ENCODE results near the gene STXBP5. TPM values are rescaled to one million over a fixed set of nuclear protein-coding genes. Genes with fewer than 3 reads are reported as not detected.

STXBP5 gene
- total and polyA plus RNA-seq, 2 of the 13 experiments (the other 11 are each of a cell fraction or from before 2014, with no cell fraction given): 8.8 to 19.4 TPM

DNA sequence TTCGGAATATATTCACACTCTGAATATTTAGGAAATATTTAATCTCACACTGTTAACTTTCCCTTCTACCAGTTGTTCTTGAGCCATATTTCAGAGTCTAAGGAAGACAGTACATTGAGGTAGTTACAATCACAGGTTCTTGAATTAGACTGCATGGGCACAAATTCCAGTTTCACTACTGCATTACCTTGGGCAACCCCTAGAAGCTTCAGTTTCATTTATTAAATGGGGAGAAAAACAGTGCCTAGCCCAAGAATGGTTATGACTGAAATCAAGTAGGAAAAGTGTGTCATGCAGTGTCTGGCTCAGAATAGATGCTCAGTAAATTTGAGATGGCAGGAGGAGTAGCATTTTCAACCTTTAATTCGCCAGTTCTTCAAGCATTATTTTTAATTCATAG is 179.8 kb downstream of the STXBP5 start:
- H3K27me3 ChIP-seq (ENCODE audit: control insufficient read depth in 1 of 2, insufficient read depth in 2 of 2, low read length in 2 of 2): no peaks in the 10 kb centered on the region
- H2AFZ ChIP-seq (ENCODE audit: low read length): no peak overlapping the region
- peaks cover 4 to 7% of the 10 kb centered on the region in 2 experiments for H3K36me3 ChIP-seq (replicated peaks in 1 of 2; ENCODE audit: control insufficient read depth in 1 of 2, insufficient read depth in 2 of 2, low read length in 2 of 2)
- in situ Hi-C loops (cut with HindIII; ENCODE audit: extremely low pct_ligation_motif_present, low pct_unique_long_range_greater_than_20kb) (loop anchor here (25.0 kb wide), 1 partner anchor 778 kb away; no protein-coding TSS in a partner anchor), intact Hi-C loops (cut with micrococcal nuclease; ENCODE audit: unreplicated experiment) (no loop called here)
- H3K79me2 ChIP-seq (ENCODE audit: insufficient read depth, low read length): no peaks in the 10 kb centered on the region
- H3K27ac ChIP-seq (ENCODE audit: extremely low read length, insufficient read depth, low read length): no peak overlapping the region
- 96% methylated on average over 2 of the region's 2 CpGs for WGBS (ENCODE audit: low lambda C conversion rate)
- no TSS peak for BruUV-seq (replicated peaks)
- ChIA-PET POLR2A (no interaction called here), CTCF (ENCODE audit: low intra/inter-chr PET ratio, low total read pairs) (no interaction called here)
- FAIRE-seq: no peak
- H3K9me3 ChIP-seq (ENCODE audit: low read length): no peaks in the 10 kb centered on the region
- H3K4me3 ChIP-seq (replicated peaks in 1 of 3; ENCODE audit: insufficient read depth in 1 of 3, low read depth in 2 of 3, low read length in 3 of 3): no peak overlapping the region
- no peaks in the 10 kb centered on the region; the same call in 1 of the 2 replicates for H4K20me1 ChIP-seq (ENCODE audit: insufficient read depth, low read length)
- H3K4me1 ChIP-seq (ENCODE audit: insufficient read depth, low read length): no peaks in the 10 kb centered on the region
- TF ChIP-seq RBM22 (optimal IDR thresholded peaks at IDR 0.05; ENCODE audit: low read length) (no peak), ZNF101 (CRISPR knock-in tag; IDR thresholded peaks at IDR 0.05; ENCODE audit: borderline replicate concordance, low read depth) (no peak), ZC3H4 (CRISPR knock-in tag; IDR thresholded peaks at IDR 0.05; ENCODE audit: borderline replicate concordance) (no peak), ZBTB7A (CRISPR knock-in tag; IDR thresholded peaks at IDR 0.05) (no peak), AGO2 (optimal IDR thresholded peaks at IDR 0.05; ENCODE audit: low read depth, low read length) (no peak), ATF2 (CRISPR knock-in tag; IDR thresholded peaks at IDR 0.05) (no peak), FOSL2 (CRISPR knock-in tag; IDR thresholded peaks at IDR 0.05) (no peak), PTBP1 (IDR thresholded peaks at IDR 0.05; ENCODE audit: low read depth, low read length, poor library complexity, severe bottlenecking) (no peak), ZNF329 (CRISPR knock-in tag; IDR thresholded peaks at IDR 0.05; ENCODE audit: low read depth) (no peak), TOE1 (CRISPR knock-in tag; IDR thresholded peaks at IDR 0.05) (no peak)
- TF ChIP-seq, protein P1, sequence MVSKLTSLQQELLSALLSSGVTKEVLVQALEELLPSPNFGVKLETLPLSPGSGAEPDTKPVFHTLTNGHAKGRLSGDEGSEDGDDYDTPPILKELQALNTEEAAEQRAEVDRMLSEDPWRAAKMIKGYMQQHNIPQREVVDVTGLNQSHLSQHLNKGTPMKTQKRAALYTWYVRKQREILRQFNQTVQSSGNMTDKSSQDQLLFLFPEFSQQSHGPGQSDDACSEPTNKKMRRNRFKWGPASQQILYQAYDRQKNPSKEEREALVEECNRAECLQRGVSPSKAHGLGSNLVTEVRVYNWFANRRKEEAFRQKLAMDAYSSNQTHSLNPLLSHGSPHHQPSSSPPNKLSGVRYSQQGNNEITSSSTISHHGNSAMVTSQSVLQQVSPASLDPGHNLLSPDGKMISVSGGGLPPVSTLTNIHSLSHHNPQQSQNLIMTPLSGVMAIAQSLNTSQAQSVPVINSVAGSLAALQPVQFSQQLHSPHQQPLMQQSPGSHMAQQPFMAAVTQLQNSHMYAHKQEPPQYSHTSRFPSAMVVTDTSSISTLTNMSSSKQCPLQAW (CRISPR knock-in tag; IDR thresholded peaks at IDR 0.05): no peak
- no peak overlapping the region for H3K9ac ChIP-seq (ENCODE audit: insufficient read depth, low read depth, low read length)
- H3K4me2 ChIP-seq (ENCODE audit: low read depth, low read length): no peak overlapping the region
- ATAC-seq: no peak
- no peak for DNase-seq (ENCODE audit: low spot score)
